ENCODE data around the gene ABCA2.

ABCA2 gene

GRCh38 chr9:137031904-137032640 is 4.0 kb upstream of the ABCA2 start, which contains the start of gene FUT7:
TSS of gene FUT7 (minus strand) at chr9:137032088. CDS start at chr9:137031991, 97 bp downstream.
- in situ Hi-C loops (cut with MboI; ENCODE audit: low sequenced_read_pairs), result no loop called here

GRCh38 chr9:137030538-137031527 is 2.8 kb upstream of the ABCA2 start:
- in situ Hi-C loops (cut with MboI; ENCODE audit: low sequenced_read_pairs), result no loop called here

- in situ Hi-C loops (cut with MboI; ENCODE audit: low sequenced_read_pairs), result no loop called here
These were observed 2.0 kb upstream of the ABCA2 start for GRCh38 chr9:137030006-137030405.

- in situ Hi-C loops (cut with MboI; ENCODE audit: low sequenced_read_pairs), result no loop called here
These were observed 1.3 kb upstream of the ABCA2 start for GRCh38 chr9:137029058-137029936.

- in situ Hi-C loops (cut with MboI; ENCODE audit: low sequenced_read_pairs), result no loop called here
These were observed 423 bp upstream of the ABCA2 start for GRCh38 chr9:137028263-137029057.

- in situ Hi-C loops (cut with MboI; ENCODE audit: low sequenced_read_pairs), result no loop called here
These were observed 1.2 kb downstream of the ABCA2 start for GRCh38 chr9:137026828-137027227.

- in situ Hi-C loops (cut with MboI; ENCODE audit: low sequenced_read_pairs), result no loop called here
These were observed 1.7 kb downstream of the ABCA2 start for GRCh38 chr9:137026384-137026783.

GRCh38 chr9:137025517-137025966 is 2.5 kb downstream of the ABCA2 start:
- in situ Hi-C loops (cut with MboI; ENCODE audit: low sequenced_read_pairs), result no loop called here

GRCh38 chr9:137023583-137023991 is 4.5 kb downstream of the ABCA2 start:
- in situ Hi-C loops (cut with MboI; ENCODE audit: low sequenced_read_pairs), result no loop called here

GRCh38 chr9:137023157-137023556 is 4.9 kb downstream of the ABCA2 start:
- in situ Hi-C loops (cut with MboI; ENCODE audit: low sequenced_read_pairs), result no loop called here

- in situ Hi-C loops (cut with MboI; ENCODE audit: low sequenced_read_pairs), result no loop called here
These were observed 5.4 kb downstream of the ABCA2 start for GRCh38 chr9:137022662-137023008.

- in situ Hi-C loops (cut with MboI; ENCODE audit: low sequenced_read_pairs), result no loop called here
These were observed 5.9 kb downstream of the ABCA2 start for GRCh38 chr9:137021979-137022661.

- in situ Hi-C loops (cut with MboI; ENCODE audit: low sequenced_read_pairs), result no loop called here
These were observed 6.5 kb downstream of the ABCA2 start for GRCh38 chr9:137021568-137021978.

- in situ Hi-C loops (cut with MboI; ENCODE audit: low sequenced_read_pairs), result no loop called here
These were observed 7.1 kb downstream of the ABCA2 start for GRCh38 chr9:137020771-137021567.

GRCh38 chr9:137019891-137020683 is 8.0 kb downstream of the ABCA2 start:
- in situ Hi-C loops (cut with MboI; ENCODE audit: low sequenced_read_pairs), result no loop called here

GRCh38 chr9:137018761-137019559 is 9.1 kb downstream of the ABCA2 start:
- in situ Hi-C loops (cut with MboI; ENCODE audit: low sequenced_read_pairs), result no loop called here

All from HL-60/S4 treated with phorbol 12-myristate 13-acetate at 8.2 ng/mL for 4 days and 3 days (cell line).